Neural crest cell (in vitro differentiated cells): Measurements from ENCODE around the gene ADAMTS4. TPM values are rescaled to one million over a fixed set of nuclear protein-coding genes. Genes with fewer than 3 reads are reported as not detected.
A peak's percentile ranks its signal among the peaks of the same experiment; 100 is the strongest.

Source experiments
- DNase-seq: peaks from one replicate; pipeline ENCODE4 v3.0.0; 2021; ENCODE audit warnings: low read depth, mixed read lengths, low spot score
- H3K27ac Mint-ChIP-seq: one replicate; pipeline ENCODE4 v1.8.0; 2021; ENCODE audit warnings: mild to moderate bottlenecking, mixed read lengths; ENCODE audit not compliant: unreplicated experiment
- H3K27me3 Mint-ChIP-seq: 2 replicates; pipeline ENCODE4 v1.8.0; 2021; ENCODE audit warnings: low read depth, mild to moderate bottlenecking, mixed read lengths
- H3K36me3 Mint-ChIP-seq: 2 replicates; pipeline ENCODE4 v1.8.0; 2021; ENCODE audit warnings: low read depth, mild to moderate bottlenecking, mixed read lengths
- H3K4me1 Mint-ChIP-seq: 2 replicates; pipeline ENCODE4 v1.8.0; 2021; ENCODE audit warnings: mixed read lengths
- H3K4me3 Mint-ChIP-seq: one replicate; pipeline ENCODE4 v1.8.0; 2021; ENCODE audit warnings: mild to moderate bottlenecking, mixed read lengths
- H3K9me3 Mint-ChIP-seq: 2 replicates; pipeline ENCODE4 v1.8.0; 2021; ENCODE audit warnings: mixed read lengths
- CTCF ChIP-seq: fragments of 200-600 bp; sonication (generic); conservative IDR thresholded peaks from 2 replicates; pipeline ENCODE4 v1.5.0; 2021; ENCODE audit warnings: antibody characterized with exemption, mild to moderate bottlenecking
- total RNA-seq: library from RNA; stranded (reverse); gene quantifications from 2 replicates; pipeline ENCODE4 v1.2.1, GENCODE V29; 2021

The ADAMTS4 gene
- total RNA-seq, 1 donor from 2014 or later: 4.6 TPM

GRCh38 chr1:161159913-161160243 lies 39.0 kb downstream of the ADAMTS4 start:
- no peaks in the 10 kb centered on the region for H3K9me3 Mint-ChIP-seq
- H3K36me3 Mint-ChIP-seq: peaks cover 5% of the 10 kb centered on the region
- no peak for DNase-seq
- no peaks in the 10 kb centered on the region for H3K27me3 Mint-ChIP-seq
- H3K27ac Mint-ChIP-seq: peak overlapping the region; percentile 79
- H3K4me1 Mint-ChIP-seq: peaks cover 41% of the 10 kb centered on the region
- TF ChIP-seq CTCF: no peak
- peak overlapping the region; percentile 94 for H3K4me3 Mint-ChIP-seq

- no peak for TF ChIP-seq CTCF
- peak; percentile 93 for DNase-seq
- Mint-ChIP-seq H3K4me1 (peaks cover 42% of the 10 kb centered on the region), H3K27me3 (no peaks in the 10 kb centered on the region), H3K36me3 (peaks cover 5% of the 10 kb centered on the region), H3K27ac (peak within 1 kb of the TSS; percentile 87), H3K4me3 (peak within 1 kb of the TSS; percentile 94), H3K9me3 (no peaks in the 10 kb centered on the region)
Observed at GRCh38 chr1:161159087-161159912, 39.6 kb downstream of the ADAMTS4 start, which contains the start of gene USP21. TSS of gene USP21 (plus strand) at chr1:161159500. CDS start at chr1:161160641, 1,141 bp downstream.

- Mint-ChIP-seq H3K27ac (no peak overlapping the region), H3K36me3 (peaks cover 4% of the 10 kb centered on the region), H3K4me3 (peak overlapping the region; percentile 94), H3K27me3 (no peaks in the 10 kb centered on the region), H3K9me3 (no peaks in the 10 kb centered on the region), H3K4me1 (peaks cover 48% of the 10 kb centered on the region)
- no peak for TF ChIP-seq CTCF
- no peak for DNase-seq
Observed at GRCh38 chr1:161158316-161159010, 40.4 kb downstream of the ADAMTS4 start.

GRCh38 chr1:161157867-161158266 lies 41.0 kb downstream of the ADAMTS4 start:
- peak overlapping the region; percentile 94 for H3K4me3 Mint-ChIP-seq
- H3K27me3 Mint-ChIP-seq: no peaks in the 10 kb centered on the region
- peaks cover 3% of the 10 kb centered on the region for H3K36me3 Mint-ChIP-seq
- H3K4me1 Mint-ChIP-seq: peaks cover 43% of the 10 kb centered on the region
- H3K9me3 Mint-ChIP-seq: no peaks in the 10 kb centered on the region
- H3K27ac Mint-ChIP-seq: no peak overlapping the region
- no peak for DNase-seq
- no peak for TF ChIP-seq CTCF

- Mint-ChIP-seq H3K9me3 (no peaks in the 10 kb centered on the region), H3K4me1 (peaks cover 28% of the 10 kb centered on the region), H3K36me3 (peaks cover 3% of the 10 kb centered on the region), H3K27ac (peak within 1 kb of the TSS; percentile 100), H3K4me3 (peak within 1 kb of the TSS; percentile 99), H3K27me3 (no peaks in the 10 kb centered on the region)
- no peak for TF ChIP-seq CTCF
- DNase-seq: peak; percentile 68
Observed at GRCh38 chr1:161153682-161154337, 45.0 kb downstream of the ADAMTS4 start, which contains the start of gene UFC1. TSS of gene UFC1 (plus strand) at chr1:161153978. CDS start at chr1:161153998, 20 bp downstream.
